GM19239 (cell line): Measurements from ENCODE around the gene GLE1.
"Not testable (repeated sequence)": the region's sequence is repeated elsewhere in the genome, so short reads cannot be mapped to it uniquely, and the experiment has no call there.

Experiments
- DNase-seq: peaks from one replicate; pipeline ENCODE4 v3.0.0; 2011; ENCODE audit warnings: low spot score; ENCODE audit not compliant: insufficient read length
- FAIRE-seq: peaks from 2 replicates; lab custom pipeline; 2011; peaks lifted over from hg19 to GRCh38; lab: Jason Lieb, UNC

The GLE1 gene

GRCh38 chr9:128495804-128496417 lies 8.6 kb upstream of the GLE1 start:
- no peak for FAIRE-seq

DNA sequence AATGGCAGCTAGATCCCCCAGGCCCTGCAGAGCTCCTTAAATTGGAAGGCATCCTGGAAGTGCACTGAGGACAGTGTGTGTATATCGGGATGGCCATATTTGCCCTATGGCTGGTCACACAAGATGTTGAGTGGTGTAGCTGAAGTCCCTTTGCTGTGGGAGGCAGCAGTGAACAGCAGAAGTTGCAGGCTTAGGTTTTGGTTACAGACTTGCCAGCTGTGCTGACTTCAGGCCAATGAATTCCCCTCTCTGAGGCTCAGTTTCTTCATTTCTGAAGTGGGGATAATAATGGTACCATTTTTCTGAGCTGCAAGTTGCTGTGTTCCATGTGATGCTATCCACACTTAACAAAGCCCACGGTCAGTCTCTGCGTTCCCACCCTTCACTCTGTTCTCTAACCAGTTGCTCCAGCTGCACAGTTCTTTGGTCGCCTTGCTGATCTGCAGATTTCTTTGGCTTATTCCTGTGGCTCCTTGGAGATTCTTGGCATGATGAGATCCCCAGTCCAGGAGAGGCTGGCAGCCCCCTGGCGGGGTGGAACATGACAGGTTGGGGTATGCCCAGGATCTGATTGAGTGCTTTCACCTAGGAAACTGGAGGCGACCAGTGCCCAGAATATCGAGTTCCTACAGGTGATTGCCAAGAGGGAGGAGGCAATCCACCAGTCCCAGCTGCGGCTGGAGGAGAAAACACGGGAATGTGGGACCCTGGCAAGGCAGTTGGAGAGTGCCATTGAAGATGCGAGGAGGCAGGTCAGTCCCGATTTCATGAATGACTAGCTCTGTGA lies 6.5 kb upstream of the GLE1 start:
- no peak for FAIRE-seq
- no peak for DNase-seq

More at GRCh38 chr9:128495804-128496417, 8.6 kb upstream of the GLE1 start:
- no peak for DNase-seq

DNA sequence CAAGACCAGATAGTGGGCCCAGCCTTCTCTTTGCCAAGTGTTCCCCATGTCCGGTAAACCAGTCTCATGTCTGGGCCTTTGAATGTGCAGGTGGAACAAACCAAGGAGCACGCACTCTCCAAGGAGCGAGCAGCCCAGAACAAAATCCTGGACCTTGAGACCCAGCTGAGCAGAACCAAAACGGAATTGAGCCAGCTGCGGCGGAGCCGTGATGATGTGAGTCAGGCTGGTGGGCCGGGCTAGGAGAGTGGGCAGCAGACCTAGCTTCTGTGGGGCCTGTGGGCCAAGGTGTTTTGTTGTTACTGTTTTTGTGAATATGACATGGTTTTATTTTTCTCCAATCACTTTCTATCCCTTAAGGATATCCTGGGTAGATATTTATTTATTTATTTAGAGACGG lies 5.6 kb upstream of the GLE1 start:
- DNase-seq: no peak
- FAIRE-seq: no peak

DNA sequence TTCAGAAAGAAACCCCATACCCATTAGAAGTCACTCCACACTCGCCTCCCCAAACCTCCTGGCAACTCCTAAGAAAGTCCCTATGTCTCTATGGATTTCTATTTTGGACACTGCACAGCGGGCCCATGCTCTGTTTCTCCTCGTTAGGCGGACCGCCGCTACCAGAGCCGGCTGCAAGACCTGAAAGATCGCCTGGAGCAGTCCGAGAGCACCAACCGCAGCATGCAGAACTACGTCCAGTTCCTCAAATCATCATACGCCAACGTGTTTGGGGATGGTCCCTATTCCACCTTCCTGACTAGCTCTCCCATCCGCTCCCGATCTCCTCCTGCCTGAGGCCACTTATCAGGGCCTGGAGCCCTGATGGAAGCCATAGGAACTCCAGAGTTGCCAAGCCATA lies 4.6 kb upstream of the GLE1 start:
- DNase-seq (no peak), FAIRE-seq (no peak)

GRCh38 chr9:128503415-128503825 lies 1.1 kb upstream of the GLE1 start:
- not testable (repeated sequence) for FAIRE-seq

GRCh38 chr9:128503870-128504269 lies 649 bp upstream of the GLE1 start:
- DNase-seq (no peak), FAIRE-seq (no peak)

More at GRCh38 chr9:128503415-128503825, 1.1 kb upstream of the GLE1 start:
- not testable (repeated sequence) for DNase-seq

- FAIRE-seq (no peak), DNase-seq (no peak)
These were observed 871 bp downstream of the GLE1 start for GRCh38 chr9:128505414-128505765.

DNA sequence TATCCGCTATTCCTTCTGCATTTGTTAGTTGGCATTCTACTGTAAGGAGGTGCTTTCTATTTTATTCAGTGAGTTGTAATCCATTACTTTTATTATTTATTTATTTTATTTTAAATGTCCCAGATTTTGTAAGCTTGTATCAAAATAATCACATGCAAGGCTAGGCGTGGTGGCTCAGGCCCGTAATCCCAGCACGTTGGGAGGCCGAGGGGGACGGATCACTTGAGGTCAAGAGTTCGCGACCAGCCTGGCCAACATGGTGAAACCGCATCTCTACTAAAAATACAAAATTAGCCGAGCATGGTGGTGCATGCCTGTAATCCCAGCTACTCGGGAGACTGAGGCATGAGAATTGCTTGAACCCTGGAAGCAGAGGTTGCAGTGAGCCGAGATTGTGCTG lies 1.4 kb downstream of the GLE1 start:
- not testable (repeated sequence) for DNase-seq

DNA sequence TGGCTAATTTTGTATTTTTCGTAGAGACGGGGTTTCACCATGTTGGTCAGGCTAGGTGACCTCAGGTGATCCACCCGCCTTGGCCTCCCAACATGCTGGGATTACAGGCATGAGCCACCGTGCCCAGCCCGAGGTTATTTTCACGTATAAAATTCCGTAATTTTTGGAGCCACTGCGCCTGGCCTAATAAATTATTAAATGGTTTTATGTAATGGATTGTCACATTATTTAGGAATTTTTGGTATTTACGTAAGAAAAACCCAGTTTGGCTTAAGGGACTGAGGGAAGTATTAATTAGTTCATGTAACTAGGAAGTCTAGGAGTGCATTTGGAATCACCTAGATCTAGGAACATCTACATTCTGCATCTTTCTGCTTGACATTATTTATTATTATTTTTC lies 8.3 kb downstream of the GLE1 start:
- no peak for DNase-seq
- no peak for FAIRE-seq

More for the DNA sequence above, 1.4 kb downstream of the GLE1 start:
- not testable (repeated sequence) for FAIRE-seq

GRCh38 chr9:128521956-128522355 lies 17.4 kb downstream of the GLE1 start:
- DNase-seq: no peak
- no peak for FAIRE-seq

DNA sequence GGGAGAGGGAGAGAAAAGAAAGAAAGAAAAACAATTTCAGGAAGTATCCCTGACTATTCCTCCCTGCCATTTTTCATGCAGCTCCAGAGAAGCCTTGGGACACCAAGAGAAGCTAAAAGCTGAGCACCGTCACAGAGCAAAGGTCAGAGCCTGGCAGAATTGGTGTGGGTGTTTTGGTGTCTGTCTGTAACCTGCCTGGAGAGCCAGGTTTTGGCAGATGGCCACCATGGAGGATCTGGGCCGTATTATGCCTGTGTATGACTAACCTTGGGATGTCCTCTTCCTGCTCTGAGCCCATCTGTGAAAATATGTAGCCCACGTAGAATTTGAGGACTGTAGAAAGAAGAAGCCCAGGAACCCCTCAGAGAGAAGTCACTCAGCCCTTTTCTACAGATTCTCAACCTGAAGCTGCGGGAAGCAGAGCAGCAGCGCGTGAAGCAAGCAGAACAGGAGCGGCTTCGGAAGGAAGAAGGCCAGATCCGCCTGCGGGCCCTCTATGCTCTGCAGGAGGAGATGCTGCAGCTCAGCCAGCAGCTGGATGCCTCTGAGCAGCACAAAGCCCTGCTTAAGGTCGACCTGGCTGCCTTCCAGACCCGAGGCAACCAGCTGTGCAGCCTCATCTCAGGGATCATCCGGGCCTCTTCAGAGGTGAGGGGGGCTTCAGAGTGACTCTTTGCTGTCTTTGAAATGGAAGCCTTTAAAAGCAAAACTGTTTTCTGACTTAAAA lies 18.8 kb downstream of the GLE1 start:
- no peak for DNase-seq

GRCh38 chr9:128526720-128527119 lies 22.2 kb downstream of the GLE1 start:
- FAIRE-seq (no peak), DNase-seq (no peak)

More for the DNA sequence above, 18.8 kb downstream of the GLE1 start:
- FAIRE-seq: no peak

- FAIRE-seq (no peak), DNase-seq (no peak)
These were observed 24.1 kb downstream of the GLE1 start for GRCh38 chr9:128528445-128529160.

- FAIRE-seq (no peak), DNase-seq (no peak)
These were observed 24.7 kb downstream of the GLE1 start for GRCh38 chr9:128529191-128529590.

DNA sequence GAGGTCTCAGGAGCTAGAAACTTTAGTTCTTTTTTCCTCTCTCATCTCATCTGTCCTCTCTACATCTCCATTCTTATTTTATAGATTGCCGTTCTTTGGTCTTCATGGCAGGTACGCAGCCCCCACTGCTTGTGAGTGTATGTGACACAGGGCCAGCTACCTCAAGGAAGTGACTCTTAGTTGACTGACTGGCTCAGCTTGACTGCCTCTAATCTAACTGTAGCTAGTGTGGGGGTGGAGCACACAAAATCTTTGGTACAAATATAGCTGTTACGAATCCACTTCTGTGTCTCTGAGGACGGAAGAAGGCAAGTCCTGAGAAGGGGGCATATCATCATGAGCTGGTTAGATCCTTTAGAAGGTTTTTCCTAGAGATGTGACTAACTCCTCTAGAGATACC lies 28.1 kb downstream of the GLE1 start:
- DNase-seq: no peak
- no peak for FAIRE-seq

GRCh38 chr9:128540634-128541360 lies 36.3 kb downstream of the GLE1 start:
- no peak for FAIRE-seq
- DNase-seq: no peak

GRCh38 chr9:128546504-128546903 lies 42.0 kb downstream of the GLE1 start:
- DNase-seq (no peak), FAIRE-seq (no peak)

- no peak for DNase-seq
- no peak for FAIRE-seq
These were observed 44.4 kb downstream of the GLE1 start for GRCh38 chr9:128548876-128549275.

- no peak for FAIRE-seq
These were observed 45.7 kb downstream of the GLE1 start for GRCh38 chr9:128550226-128550625.

More at GRCh38 chr9:128550226-128550625, 45.7 kb downstream of the GLE1 start:
- no peak for DNase-seq
